Measurements from ENCODE around the gene SLC2A4RG.

- TF ChIP-seq CTCF (IDR thresholded peaks at IDR 0.05) = no peak
- TF ChIP-seq EZH2phosphoT487 (IDR thresholded peaks at IDR 0.05) = no peak
- TF ChIP-seq EZH2 (IDR thresholded peaks at IDR 0.05) = no peak
Measured at GRCh38 chr20:63742381-63743024, 2.9 kb downstream of the SLC2A4RG start.
